ENCODE data around the gene MT1H.

DNA sequence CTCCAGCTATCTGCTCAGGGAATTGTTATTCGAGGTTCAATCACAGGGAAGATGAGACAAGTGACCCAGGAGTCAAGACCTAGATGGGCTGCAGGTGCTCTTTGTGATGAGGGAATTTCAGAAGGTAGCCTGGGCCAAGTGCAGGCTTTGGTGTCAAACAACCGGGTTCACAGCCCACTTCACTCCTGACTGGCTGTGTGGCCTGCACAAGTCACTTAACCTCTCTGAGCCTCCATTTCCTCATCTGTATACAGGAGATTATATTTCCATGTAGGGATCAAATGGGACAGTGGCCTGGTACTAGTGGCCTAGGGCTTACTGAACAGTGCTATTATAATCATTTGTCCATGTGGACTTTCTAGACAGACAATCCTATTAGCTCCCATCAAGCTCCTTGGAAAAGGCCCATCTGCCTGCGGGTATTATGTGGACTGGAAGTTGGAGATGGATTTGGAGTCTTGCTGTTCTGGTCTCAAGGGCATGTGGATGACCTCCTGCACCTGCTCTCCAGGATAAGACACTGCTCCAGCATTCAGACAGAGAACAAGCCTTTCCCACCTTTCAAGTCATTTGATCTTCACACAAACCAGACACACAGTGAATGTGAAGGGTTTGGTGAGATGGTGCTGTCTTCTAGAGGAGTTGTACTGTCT is 9.6 kb downstream of the MT1H start:
- TF ChIP-seq, protein P1, sequence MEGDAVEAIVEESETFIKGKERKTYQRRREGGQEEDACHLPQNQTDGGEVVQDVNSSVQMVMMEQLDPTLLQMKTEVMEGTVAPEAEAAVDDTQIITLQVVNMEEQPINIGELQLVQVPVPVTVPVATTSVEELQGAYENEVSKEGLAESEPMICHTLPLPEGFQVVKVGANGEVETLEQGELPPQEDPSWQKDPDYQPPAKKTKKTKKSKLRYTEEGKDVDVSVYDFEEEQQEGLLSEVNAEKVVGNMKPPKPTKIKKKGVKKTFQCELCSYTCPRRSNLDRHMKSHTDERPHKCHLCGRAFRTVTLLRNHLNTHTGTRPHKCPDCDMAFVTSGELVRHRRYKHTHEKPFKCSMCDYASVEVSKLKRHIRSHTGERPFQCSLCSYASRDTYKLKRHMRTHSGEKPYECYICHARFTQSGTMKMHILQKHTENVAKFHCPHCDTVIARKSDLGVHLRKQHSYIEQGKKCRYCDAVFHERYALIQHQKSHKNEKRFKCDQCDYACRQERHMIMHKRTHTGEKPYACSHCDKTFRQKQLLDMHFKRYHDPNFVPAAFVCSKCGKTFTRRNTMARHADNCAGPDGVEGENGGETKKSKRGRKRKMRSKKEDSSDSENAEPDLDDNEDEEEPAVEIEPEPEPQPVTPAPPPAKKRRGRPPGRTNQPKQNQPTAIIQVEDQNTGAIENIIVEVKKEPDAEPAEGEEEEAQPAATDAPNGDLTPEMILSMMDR (IDR thresholded peaks at IDR 0.05) = no peak
- no peak for TF ChIP-seq POLR2A (IDR thresholded peaks at IDR 0.05)

Data from testis (tissue), 2 donors.